Left ventricle myocardium inferior (tissue), 1 donor: ENCODE measurements around the gene LLCFC1. TPM values are rescaled to one million over a fixed set of nuclear protein-coding genes. Genes with fewer than 3 reads are reported as not detected.

ENCODE experiments used
- DNase-seq: peaks from one replicate; pipeline ENCODE4 v3.0.0-alpha.2; 2020
- H3K27ac ChIP-seq: fragments of 200-600 bp; replicated peaks from 2 replicates; pipeline ENCODE4 v1.8.0; 2021
- H3K27me3 ChIP-seq: fragments of 200-600 bp; 2 replicates; pipeline ENCODE4 v1.8.0; 2021; ENCODE audit warnings: low read depth
- H3K36me3 ChIP-seq: fragments of 200-600 bp; 2 replicates; pipeline ENCODE4 v1.8.0; 2021
- H3K4me1 ChIP-seq: fragments of 200-600 bp; 2 replicates; pipeline ENCODE4 v1.8.0; 2021
- H3K4me3 ChIP-seq: fragments of 200-600 bp; 2 replicates; pipeline ENCODE4 v1.8.0; 2021; ENCODE audit warnings: mild to moderate bottlenecking, moderate library complexity
- H3K9me3 ChIP-seq: fragments of 200-600 bp; replicated peaks from 2 replicates; pipeline ENCODE4 v1.8.0; 2021
- intact Hi-C: fragments of 100-400 bp; cut with micrococcal nuclease; formaldehyde crosslinking; loops from one replicate; pipeline ENCODE4 v1.11.0; 2022
- long read RNA-seq: library from polyadenylated mRNA; unstranded; transcript quantifications from one replicate; pipeline ENCODE4 v2.0.0, GENCODE V29; 2021
- total RNA-seq: library from RNA; stranded (reverse); fragmentation: NEBNext Ultra II Directional; extraction: Animal tissue kit (Norgen Biotek cat#: 25700); gene quantifications from one replicate; pipeline ENCODE4 v1.2.1, GENCODE V29; 2021
- TF ChIP-seq, protein P1 (sequence below): fragments of 200-600 bp; IDR thresholded peaks from 2 replicates; pipeline ENCODE4 v1.8.0; 2021; ENCODE audit warnings: antibody characterized with exemption, mild to moderate bottlenecking, borderline replicate concordance
- donor health status: DM: no; HTN: yes; CAD: no; lungs with severe emphysema.

Gene LLCFC1
- not detected for total RNA-seq
- long read RNA-seq, result 0 reads

DNA sequence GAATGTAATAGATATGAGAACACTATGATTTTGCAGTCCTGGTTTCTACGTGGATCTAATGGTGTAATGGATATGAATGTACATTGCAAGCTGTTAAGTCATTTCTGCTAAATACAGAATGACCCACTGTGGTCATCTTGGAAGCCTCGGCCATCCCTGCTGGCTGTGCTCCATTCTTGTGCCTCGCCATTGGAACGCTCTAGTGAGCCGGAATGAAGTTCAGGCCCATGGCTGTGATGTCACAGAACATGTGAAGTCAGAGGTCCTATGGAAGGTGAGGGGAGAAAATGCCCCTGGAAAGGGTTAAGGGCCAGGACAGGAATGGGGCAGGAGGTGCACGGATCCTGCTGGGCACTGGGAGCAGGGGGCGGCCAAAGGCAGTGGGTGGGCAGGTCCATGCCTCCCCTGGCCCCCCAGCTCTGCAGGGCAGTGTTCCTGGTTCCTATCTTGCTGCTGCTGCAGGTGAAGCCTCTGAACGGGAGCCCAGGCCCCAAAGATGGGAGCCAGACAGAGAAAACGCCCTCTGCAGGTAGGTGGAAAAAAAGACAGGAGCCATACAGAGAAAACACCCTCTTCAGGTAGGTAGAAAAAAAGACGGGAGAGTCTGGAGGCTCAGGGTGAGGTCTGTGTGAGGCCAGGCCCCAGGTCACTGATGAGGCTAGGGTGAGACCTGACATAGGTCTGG, at the start of gene LLCFC1:
LLCFC1 (plus strand) TSS at position 259 of the 685 bp plus-strand sequence; CDS start at position 397, 138 bp downstream.
- H3K4me1 ChIP-seq, result peaks cover 8% of the 10 kb centered on the region
- TF ChIP-seq, protein P1, sequence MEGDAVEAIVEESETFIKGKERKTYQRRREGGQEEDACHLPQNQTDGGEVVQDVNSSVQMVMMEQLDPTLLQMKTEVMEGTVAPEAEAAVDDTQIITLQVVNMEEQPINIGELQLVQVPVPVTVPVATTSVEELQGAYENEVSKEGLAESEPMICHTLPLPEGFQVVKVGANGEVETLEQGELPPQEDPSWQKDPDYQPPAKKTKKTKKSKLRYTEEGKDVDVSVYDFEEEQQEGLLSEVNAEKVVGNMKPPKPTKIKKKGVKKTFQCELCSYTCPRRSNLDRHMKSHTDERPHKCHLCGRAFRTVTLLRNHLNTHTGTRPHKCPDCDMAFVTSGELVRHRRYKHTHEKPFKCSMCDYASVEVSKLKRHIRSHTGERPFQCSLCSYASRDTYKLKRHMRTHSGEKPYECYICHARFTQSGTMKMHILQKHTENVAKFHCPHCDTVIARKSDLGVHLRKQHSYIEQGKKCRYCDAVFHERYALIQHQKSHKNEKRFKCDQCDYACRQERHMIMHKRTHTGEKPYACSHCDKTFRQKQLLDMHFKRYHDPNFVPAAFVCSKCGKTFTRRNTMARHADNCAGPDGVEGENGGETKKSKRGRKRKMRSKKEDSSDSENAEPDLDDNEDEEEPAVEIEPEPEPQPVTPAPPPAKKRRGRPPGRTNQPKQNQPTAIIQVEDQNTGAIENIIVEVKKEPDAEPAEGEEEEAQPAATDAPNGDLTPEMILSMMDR, result no peak
- H3K27me3 ChIP-seq, result peaks cover 16% of the 10 kb centered on the region
- H3K27ac ChIP-seq, result no peak within 1 kb of the TSS
- intact Hi-C loops, result no loop called here
- no peak within 1 kb of the TSS for H3K4me3 ChIP-seq
- H3K9me3 ChIP-seq, result no peaks in the 10 kb centered on the region
- no peak for DNase-seq
- H3K36me3 ChIP-seq, result no peaks in the 10 kb centered on the region

DNA sequence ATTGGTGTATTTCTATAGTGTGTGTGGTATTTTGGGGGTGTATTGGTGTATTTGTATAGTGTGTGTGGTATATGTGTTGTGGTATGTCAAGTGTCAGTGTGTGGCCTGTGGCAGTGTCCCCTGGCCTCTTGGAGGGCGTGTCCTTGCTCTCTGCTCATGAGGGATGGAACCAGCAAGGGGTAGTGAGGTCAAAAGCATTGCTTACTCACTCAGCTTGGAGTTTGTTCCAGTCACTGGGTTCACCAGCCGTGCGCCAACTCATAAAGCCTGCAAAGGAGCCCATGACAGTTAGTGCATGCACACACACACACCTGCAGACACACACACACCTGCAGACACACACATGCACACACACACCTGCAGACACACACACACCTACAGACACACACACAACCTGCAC, 49.5 kb upstream of the LLCFC1 start:
- no peak overlapping the region for H3K4me3 ChIP-seq
- TF ChIP-seq, protein P1, result no peak
- no peak for DNase-seq
- intact Hi-C loops, result no loop called here
- no peaks in the 10 kb centered on the region for H3K4me1 ChIP-seq
- no peak overlapping the region for H3K27ac ChIP-seq
- no peaks in the 10 kb centered on the region for H3K36me3 ChIP-seq
- H3K27me3 ChIP-seq, result peaks cover 72% of the 10 kb centered on the region
- no peaks in the 10 kb centered on the region for H3K9me3 ChIP-seq

DNA sequence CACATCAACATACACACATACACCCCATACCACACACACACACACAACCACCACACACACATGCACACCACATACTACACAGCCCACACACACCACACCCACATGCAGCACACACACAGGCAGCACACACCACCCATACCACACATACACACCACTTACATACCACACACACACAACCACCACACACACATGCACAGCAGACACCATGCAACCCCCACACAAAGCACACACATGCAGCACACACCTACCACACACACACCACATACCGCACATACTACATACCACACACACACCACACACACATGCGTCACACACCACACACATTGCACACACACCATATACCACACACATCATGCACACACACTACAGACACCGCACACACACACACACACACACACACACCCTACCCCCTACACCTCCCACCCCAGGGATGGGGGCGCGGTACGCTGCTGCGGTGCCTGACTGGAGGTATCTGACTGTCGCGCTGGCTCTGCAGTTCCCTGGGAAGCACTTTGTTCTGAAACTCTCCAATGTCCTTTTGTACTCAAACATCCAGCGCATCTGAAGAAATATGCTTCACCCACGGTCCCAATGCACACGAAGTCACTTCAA, 48.3 kb upstream of the LLCFC1 start:
- DNase-seq, result no peak
- Histone ChIP-seq H3K4me3 (no peak overlapping the region), H3K4me1 (no peaks in the 10 kb centered on the region), H3K27me3 (peaks cover 66% of the 10 kb centered on the region), H3K9me3 (no peaks in the 10 kb centered on the region), H3K36me3 (no peaks in the 10 kb centered on the region), H3K27ac (no peak overlapping the region)
- TF ChIP-seq, protein P1, result no peak
- intact Hi-C loops, result no loop called here

DNA sequence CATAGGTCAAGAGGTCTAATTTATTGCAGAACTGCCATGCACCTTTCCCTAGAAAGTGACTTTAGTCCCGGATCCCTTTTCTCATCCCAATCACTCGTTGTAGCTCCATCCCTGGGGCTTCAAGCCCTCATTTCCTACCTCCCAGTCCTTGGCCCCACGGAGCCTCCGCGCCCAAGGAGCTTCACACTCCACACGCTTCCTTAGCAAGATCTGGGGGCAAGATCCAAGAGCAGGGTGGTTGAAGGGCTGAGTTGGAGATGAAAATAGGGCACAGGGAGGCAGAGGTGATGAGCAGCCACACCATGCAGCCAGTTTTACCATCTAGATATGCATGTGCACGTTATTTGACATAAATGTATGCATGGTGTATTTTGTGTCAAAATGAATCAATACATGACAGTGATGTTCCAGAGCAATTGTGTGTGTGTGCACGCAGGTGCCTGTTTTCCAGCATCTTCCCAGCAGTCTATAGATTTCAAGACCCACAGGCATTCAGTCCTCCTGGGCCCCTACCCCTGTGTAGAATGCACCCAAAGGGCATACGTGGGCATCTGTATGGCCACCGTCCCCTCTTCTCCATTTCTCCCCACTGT, 47.7 kb upstream of the LLCFC1 start:
- Histone ChIP-seq H3K36me3 (no peaks in the 10 kb centered on the region), H3K27me3 (peaks cover 67% of the 10 kb centered on the region), H3K4me1 (no peaks in the 10 kb centered on the region), H3K27ac (no peak overlapping the region), H3K4me3 (no peak overlapping the region), H3K9me3 (no peaks in the 10 kb centered on the region)
- intact Hi-C loops, result no loop called here
- TF ChIP-seq, protein P1, result no peak
- no peak for DNase-seq

DNA sequence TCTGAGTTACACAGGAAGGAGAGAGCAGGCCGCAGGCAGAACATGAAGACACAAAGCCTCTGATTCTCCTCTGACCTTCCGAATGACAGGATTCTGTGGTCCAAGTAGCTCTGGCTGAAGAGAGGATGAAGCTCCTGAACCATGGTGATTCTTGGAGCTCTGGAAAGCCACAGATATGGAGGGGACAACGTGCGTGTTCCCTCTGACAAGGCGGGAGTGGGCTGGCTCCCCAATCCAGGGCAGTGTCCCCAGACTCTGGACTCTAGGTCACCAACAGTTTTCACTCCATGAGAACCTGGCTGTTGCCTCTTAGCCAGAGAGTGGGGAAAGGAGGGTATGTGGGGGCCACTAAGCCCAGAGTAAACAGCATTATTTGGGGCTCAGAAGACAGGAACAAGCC, 46.3 kb upstream of the LLCFC1 start:
- no peaks in the 10 kb centered on the region for H3K36me3 ChIP-seq
- no peak overlapping the region for H3K27ac ChIP-seq
- H3K9me3 ChIP-seq, result no peaks in the 10 kb centered on the region
- no peaks in the 10 kb centered on the region for H3K4me1 ChIP-seq
- TF ChIP-seq, protein P1, result no peak
- intact Hi-C loops, result no loop called here
- H3K27me3 ChIP-seq, result peaks cover 66% of the 10 kb centered on the region
- H3K4me3 ChIP-seq, result no peak overlapping the region
- DNase-seq, result no peak
